Stomach (tissue), 9 donors: ENCODE results near the gene B4GALNT4. TPM values are rescaled to one million over a fixed set of nuclear protein-coding genes. Genes with fewer than 3 reads are reported as not detected.

Source experiments
- DNase-seq, 2 donors: peaks; one replicate each; pipeline versions ENCODE4 v3.0.0 to v3.0.0-alpha.2; 2013 to 2019
- H3K27ac ChIP-seq, 5 donors: fragments of 200-600 bp in 4 of 5; sonication (generic) in 4 of 5; one replicate each; pipeline ENCODE4 v1.5.1; 2013 to 2019; ENCODE audit warnings: mild to moderate bottlenecking in 1 of 5, moderate library complexity in 1 of 5
- H3K27me3 ChIP-seq, 3 donors: fragments of 200-600 bp; sonication (generic); one replicate each; pipeline ENCODE4 v1.5.1; 2017 to 2019; ENCODE audit warnings: mixed run types in 1 of 3
- H3K36me3 ChIP-seq, 4 donors: fragments of 200-600 bp; sonication (generic); 1 replicate in 3 of 4; 2 replicates in 1 of 4; pipeline ENCODE4 v1.5.1; 2016 to 2019
- H3K4me1 ChIP-seq, 4 donors: fragments of 200-600 bp; sonication (generic); one replicate each; pipeline ENCODE4 v1.5.1; 2016 to 2019
- H3K4me3 ChIP-seq, 4 donors: fragments of 200-600 bp; sonication (generic) in 3 of 4; one replicate each; pipeline ENCODE4 v1.5.1; 2016 to 2019; ENCODE audit warnings: mild to moderate bottlenecking in 1 of 4
- H3K9me3 ChIP-seq, 4 donors: fragments of 200-600 bp; sonication (generic); one replicate each; pipeline ENCODE4 v1.5.1; 2016 to 2019
- CTCF ChIP-seq, 7 experiments: fragments of 450-650 bp in 4 of 7; fragments of 200-600 bp in 3 of 7; sonication (generic) in 3 of 7; IDR thresholded peaks; one replicate each; pipeline ENCODE4 v1.5.1; 2016 to 2019; ENCODE audit warnings: antibody characterized with exemption in 7 of 7, control low read depth in 2 of 7, mild to moderate bottlenecking in 1 of 7
- EP300 ChIP-seq: sonication (generic); formaldehyde crosslinking; IDR thresholded peaks from one replicate; pipeline ENCODE4 v1.6.1; 2017; ENCODE audit warnings: antibody characterized with exemption
- POLR2A ChIP-seq, 4 donors: fragments of 450-650 bp; IDR thresholded peaks; one replicate each; pipeline ENCODE4 v1.6.1; 2016; ENCODE audit warnings: antibody characterized with exemption in 4 of 4, control low read depth in 2 of 4, mild to moderate bottlenecking in 1 of 4, moderate library complexity in 1 of 4
- POLR2AphosphoS5 ChIP-seq, 3 donors: sonication (generic); formaldehyde crosslinking; IDR thresholded peaks; one replicate each; pipeline ENCODE4 v1.6.1; 2016; ENCODE audit warnings: antibody characterized with exemption in 3 of 3
- WGBS, 5 donors: extraction: QIAGEN DNeasy Blood & Tissue Kit in 3 of 5; methylation state at CpG; one replicate each; pipeline versions ENCODE4 v1.1.5 to v1.1.7; 2013 to 2018; 5-methylcytosine and 5-hydroxymethylcytosine counted together
- intact Hi-C: fragments of 100-400 bp; cut with DNase I; formaldehyde crosslinking; loops from one replicate; pipeline ENCODE4 v1.15.1; 2023; ENCODE audit warnings: low total_unique reads
- polyA plus RNA-seq, 3 donors: library from polyadenylated mRNA; stranded (reverse); fragments of 200-250 nt; gene quantifications; one replicate each; pipeline ENCODE4 v1.2.3, GENCODE V29; 2013
- total RNA-seq, 5 donors: library from RNA; depleted of rRNA; stranded (reverse); fragments of >200 nt; gene quantifications; one replicate each; pipeline versions ENCODE4 v1.1.0 to v1.2.3, GENCODE V29; 2014 to 2016
- donor health status: healthy with polysubstance abuse.
- donor health status: Bipolar disorder and iron deficiency.
- donor health status: healthy.

Gene B4GALNT4
- total and polyA plus RNA-seq, 8 donors: 0.45 to 8.8 (median 4.3) TPM; not detected in 2

- peak; percentile 91 to 94 for DNase-seq
- TF ChIP-seq POLR2A (IDR thresholded peaks at IDR 0.05) (no peak), POLR2AphosphoS5 (IDR thresholded peaks at IDR 0.05) (peak in 2 of 3 donors; percentile 59 to 68)
- WGBS, 5 donors: 23 to 69% (median 35%) methylated on average over 18 to 57 of the region's 57 CpGs
- Histone ChIP-seq H3K27me3 (peaks cover 0 to 38% (median 0%) of the 10 kb centered on the region in 3 donors), H3K36me3 (peaks cover 0 to 17% (median 7%) of the 10 kb centered on the region in 4 donors), H3K9me3 (no peaks in the 10 kb centered on the region), H3K4me3 (peak within 1 kb of the TSS; percentile 45 to 65 (median 52)), H3K27ac (peak within 1 kb of the TSS; percentile 77 to 92 (median 85)), H3K4me1 (peaks cover 9 to 42% (median 38%) of the 10 kb centered on the region in 4 donors)
- intact Hi-C loops: no loop called here
Observed at GRCh38 chr11:394034-394857, 24.9 kb downstream of the B4GALNT4 start, which contains the start of gene PKP3. Gene PKP3, plus strand, starts transcription at chr11:394209. Its CDS starts 84 bp downstream, at chr11:394293.

GRCh38 chr11:394858-395655 is 25.8 kb downstream of the B4GALNT4 start:
- intact Hi-C loops: no loop called here
- TF ChIP-seq CTCF (IDR thresholded peaks at IDR 0.05) (no peak), EP300 (no peak), POLR2AphosphoS5 (IDR thresholded peaks at IDR 0.05) (no peak), POLR2A (IDR thresholded peaks at IDR 0.05) (no peak)
- Histone ChIP-seq H3K27me3 (peaks cover 0 to 46% (median 5%) of the 10 kb centered on the region in 3 donors), H3K4me3 (peak overlapping the region; percentile 45 to 65 (median 52)), H3K27ac (peak overlapping the region; percentile 75 to 92 (median 85)), H3K36me3 (peaks cover 0 to 23% (median 12%) of the 10 kb centered on the region in 4 donors), H3K9me3 (no peaks in the 10 kb centered on the region), H3K4me1 (peaks cover 9 to 42% (median 40%) of the 10 kb centered on the region in 4 donors)
- WGBS, 5 donors: 37 to 72% (median 47%) methylated on average over 17 to 25 of the region's 25 CpGs
- DNase-seq: no peak

GRCh38 chr11:395866-396265 is 26.6 kb downstream of the B4GALNT4 start:
- Histone ChIP-seq H3K36me3 (peaks cover 0 to 27% (median 15%) of the 10 kb centered on the region in 4 donors), H3K4me3 (peak overlapping the region in 2 of 4 donors; percentile 45 to 54), H3K27me3 (peaks cover 0 to 51% (median 10%) of the 10 kb centered on the region in 3 donors), H3K4me1 (peaks cover 9 to 47% (median 41%) of the 10 kb centered on the region in 4 donors), H3K9me3 (no peaks in the 10 kb centered on the region), H3K27ac (peak overlapping the region in 2 of 5 donors; percentile 85 to 92)
- intact Hi-C loops: no loop called here
- TF ChIP-seq POLR2A (IDR thresholded peaks at IDR 0.05): no peak
- DNase-seq: no peak
- 61 to 71% (median 69%) methylated on average over 11 of the region's 11 CpGs for WGBS, 5 donors

- H3K4me3 ChIP-seq: peak overlapping the region; percentile 23 to 48 (median 42)
- TF ChIP-seq CTCF (IDR thresholded peaks at IDR 0.05) (no peak), EP300 (no peak), POLR2A (IDR thresholded peaks at IDR 0.05) (no peak), POLR2AphosphoS5 (IDR thresholded peaks at IDR 0.05) (no peak)
- intact Hi-C loops: no loop called here
- peaks cover 0 to 27% (median 15%) of the 10 kb centered on the region in 4 donors for H3K36me3 ChIP-seq
- H3K27ac ChIP-seq: peak overlapping the region in 1 of 5 donors; percentile 13
- no peak for DNase-seq
- peaks cover 9 to 44% (median 39%) of the 10 kb centered on the region in 4 donors for H3K4me1 ChIP-seq
- no peaks in the 10 kb centered on the region for H3K9me3 ChIP-seq
- 30 to 62% (median 56%) methylated on average over 8 to 23 of the region's 23 CpGs for WGBS, 5 donors
- H3K27me3 ChIP-seq: peaks cover 0 to 44% (median 10%) of the 10 kb centered on the region in 3 donors
Observed at GRCh38 chr11:396511-396947, 27.2 kb downstream of the B4GALNT4 start.
